Activated CD8-positive, alpha-beta memory T cell treated with anti-CD3 and anti-CD28 coated beads, Interleukin-2, amount 50 U/mL, for 24 hours (primary cell): ENCODE results near the gene RETREG1.

Source experiments
- DNase-seq: peaks from one replicate; pipeline ENCODE4 v3.0.0-alpha.2; 2020; ENCODE audit errors: extremely low read depth

The RETREG1 gene

GRCh38 chr5:16582081-16582480 is 34.7 kb downstream of the RETREG1 start:
- no peak for DNase-seq

- no peak for DNase-seq
These were observed 36.4 kb downstream of the RETREG1 start for GRCh38 chr5:16580382-16580781.

- no peak for DNase-seq
These were observed 37.5 kb downstream of the RETREG1 start for GRCh38 chr5:16579142-16579847.

- no peak for DNase-seq
These were observed 38.3 kb downstream of the RETREG1 start for GRCh38 chr5:16578474-16578883.

- DNase-seq: no peak
These were observed 39.1 kb downstream of the RETREG1 start for GRCh38 chr5:16577677-16578076.

GRCh38 chr5:16574789-16575721 is 41.7 kb downstream of the RETREG1 start:
- DNase-seq: no peak

GRCh38 chr5:16573401-16573800 is 43.4 kb downstream of the RETREG1 start:
- DNase-seq: no peak

- DNase-seq: no peak
These were observed 44.3 kb downstream of the RETREG1 start for GRCh38 chr5:16572289-16573015.

- no peak for DNase-seq
These were observed 45.8 kb downstream of the RETREG1 start for GRCh38 chr5:16571016-16571415.

GRCh38 chr5:16570121-16570815 is 46.5 kb downstream of the RETREG1 start:
- no peak for DNase-seq

GRCh38 chr5:16568875-16569580 is 47.8 kb downstream of the RETREG1 start:
- no peak for DNase-seq

GRCh38 chr5:16567365-16567764 is 49.4 kb downstream of the RETREG1 start:
- DNase-seq: no peak

GRCh38 chr5:16565118-16565517 is 51.7 kb downstream of the RETREG1 start:
- no peak for DNase-seq

GRCh38 chr5:16564248-16564867 is 52.4 kb downstream of the RETREG1 start:
- no peak for DNase-seq

GRCh38 chr5:16563686-16564085 is 53.1 kb downstream of the RETREG1 start:
- DNase-seq: no peak

- DNase-seq: no peak
These were observed 55.1 kb downstream of the RETREG1 start for GRCh38 chr5:16561660-16562059.

- no peak for DNase-seq
These were observed 57.1 kb downstream of the RETREG1 start for GRCh38 chr5:16559702-16560101.

- no peak for DNase-seq
These were observed 57.7 kb downstream of the RETREG1 start for GRCh38 chr5:16558984-16559629.

GRCh38 chr5:16557477-16557876 is 59.3 kb downstream of the RETREG1 start:
- no peak for DNase-seq

GRCh38 chr5:16554110-16554509 is 62.7 kb downstream of the RETREG1 start:
- DNase-seq: no peak
